Inflammatory macrophage treated with lipopolysaccharide for 4 hours (primary cell): ENCODE results near the gene TXNDC17.
"Not testable (repeated sequence)": the region's sequence is repeated elsewhere in the genome, so short reads cannot be mapped to it uniquely, and the experiment has no call there.

ENCODE experiments used
- DNase-seq: peaks from one replicate; pipeline ENCODE4 v3.0.0-alpha.2; 2020

Gene TXNDC17

GRCh38 chr17:6686026-6686425 lies 45.2 kb downstream of the TXNDC17 start:
- DNase-seq: no peak

- DNase-seq: no peak
These were observed 48.1 kb downstream of the TXNDC17 start for GRCh38 chr17:6688944-6689343.

- no peak for DNase-seq
These were observed 49.8 kb downstream of the TXNDC17 start for GRCh38 chr17:6690641-6691040.

GRCh38 chr17:6691546-6691945 lies 50.7 kb downstream of the TXNDC17 start:
- no peak for DNase-seq

- not testable (repeated sequence) for DNase-seq
These were observed 51.1 kb downstream of the TXNDC17 start for GRCh38 chr17:6691958-6692357.
